GM23338 (cell line): ENCODE measurements around the gene QRICH2. TPM values are rescaled to one million over a fixed set of nuclear protein-coding genes. Genes with fewer than 3 reads are reported as not detected.

Source experiments
- ATAC-seq: fragments of 200-7000 bp; cut with Tn5 transposase; 3 replicates; pipeline ENCODE4 v1.9.1; 2020
- DNase-seq: peaks from one replicate; pipeline ENCODE4 v3.0.0-alpha.2; 2015; ENCODE audit warnings: low spot score
- H2AFZ ChIP-seq: fragments of 200-600 bp; sonication (generic); 2 replicates; pipeline ENCODE4 v1.8.0; 2016; ENCODE audit warnings: antibody characterized with exemption, mild to moderate bottlenecking, moderate library complexity
- H3F3A ChIP-seq: fragments of 200-600 bp; sonication (generic); replicated peaks from 2 replicates; pipeline ENCODE4 v1.8.0; 2017; ENCODE audit warnings: antibody characterized with exemption, mixed run types, low read depth
- H3K27ac ChIP-seq: fragments of 200-600 bp; sonication (generic); 2 replicates; pipeline ENCODE4 v1.6.1; 2016; ENCODE audit warnings: low read depth
- H3K27me3 ChIP-seq: fragments of 200-600 bp; sonication (generic); 2 replicates; pipeline ENCODE4 v1.8.0; 2016; ENCODE audit warnings: mild to moderate bottlenecking, mixed run types, moderate library complexity; ENCODE audit not compliant: insufficient read depth
- H3K36me3 ChIP-seq: fragments of 200-600 bp; sonication (generic); 2 replicates; pipeline ENCODE4 v1.8.0; 2016; ENCODE audit warnings: mild to moderate bottlenecking; ENCODE audit not compliant: insufficient read depth
- H3K4me1 ChIP-seq: fragments of 200-600 bp; sonication (generic); 2 replicates; pipeline ENCODE4 v1.8.0; 2016; ENCODE audit warnings: mild to moderate bottlenecking, moderate library complexity; ENCODE audit not compliant: insufficient read depth
- H3K4me2 ChIP-seq: fragments of 200-600 bp; sonication (generic); 2 replicates; pipeline ENCODE4 v1.7.1; 2017; ENCODE audit warnings: mixed run types
- H3K4me3 ChIP-seq: fragments of 200-600 bp; sonication (generic); 2 replicates; pipeline ENCODE4 v1.6.1; 2016; ENCODE audit warnings: mixed run types
- H3K79me2 ChIP-seq: fragments of 200-600 bp; sonication (generic); replicated peaks from 2 replicates; pipeline ENCODE4 v1.8.0; 2017; ENCODE audit warnings: mild to moderate bottlenecking; ENCODE audit not compliant: insufficient read depth
- H3K9me2 ChIP-seq: fragments of 200-600 bp; sonication (generic); 2 replicates; pipeline ENCODE4 v1.8.0; 2017; ENCODE audit not compliant: insufficient read depth
- H4K20me1 ChIP-seq: fragments of 200-600 bp; sonication (generic); replicated peaks from 2 replicates; pipeline ENCODE4 v1.8.0; 2017; ENCODE audit warnings: mild to moderate bottlenecking; ENCODE audit not compliant: insufficient read depth
- H3K27ac Mint-ChIP-seq: 2 replicates; pipeline ENCODE4 v1.8.0; 2020; ENCODE audit warnings: inconsistent platforms, mild to moderate bottlenecking, moderate library complexity, mixed read lengths
- H3K27me3 Mint-ChIP-seq: 3 replicates; pipeline ENCODE4 v1.8.0; 2022; ENCODE audit warnings: low read depth, mild to moderate bottlenecking, moderate library complexity, mixed read lengths, inconsistent platforms; ENCODE audit not compliant: insufficient read depth, poor library complexity
- H3K36me3 Mint-ChIP-seq: 3 replicates; pipeline ENCODE4 v1.8.0; 2021; ENCODE audit warnings: low read depth, mild to moderate bottlenecking, inconsistent platforms, moderate library complexity, mixed read lengths
- H3K4me1 Mint-ChIP-seq: 3 replicates; pipeline ENCODE4 v1.8.0; 2020; ENCODE audit warnings: mild to moderate bottlenecking, inconsistent platforms, mixed read lengths
- H3K4me3 Mint-ChIP-seq: 3 replicates; pipeline ENCODE4 v1.8.0; 2021; ENCODE audit warnings: moderate library complexity, mild to moderate bottlenecking, inconsistent platforms, mixed read lengths
- H3K9me3 Mint-ChIP-seq: 3 replicates; pipeline ENCODE4 v1.8.0; 2020; ENCODE audit warnings: moderate library complexity, mild to moderate bottlenecking, inconsistent platforms, mixed read lengths
- CREB1 ChIP-seq: fragments of 250-450 bp; sonication (Bioruptor Pico); IDR thresholded peaks from 2 replicates; pipeline ENCODE4 v1.5.0; 2020; ENCODE audit warnings: low read depth, mild to moderate bottlenecking, moderate library complexity
- EZH2phosphoT487 ChIP-seq: fragments of 200-600 bp; sonication (generic); IDR thresholded peaks from one replicate; pipeline ENCODE4 v1.8.1; 2018; ENCODE audit warnings: antibody characterized with exemption; ENCODE audit not compliant: unreplicated experiment
- NANOG ChIP-seq: IDR thresholded peaks from 2 replicates; pipeline ENCODE4 v1.6.1; 2016; ENCODE audit warnings: antibody characterized with exemption, borderline replicate concordance
- POLR2AphosphoS5 ChIP-seq: IDR thresholded peaks from 2 replicates; pipeline ENCODE4 v1.6.1; 2016; ENCODE audit warnings: antibody characterized with exemption, low read depth
- REST ChIP-seq: IDR thresholded peaks from one replicate; pipeline ENCODE4 v1.6.1; 2018; ENCODE audit warnings: antibody characterized with exemption; ENCODE audit not compliant: unreplicated experiment
- ZNF331 ChIP-seq: fragments of 250-450 bp; sonication (Bioruptor Pico); IDR thresholded peaks from 2 replicates; pipeline ENCODE4 v1.5.0; 2020; ENCODE audit warnings: low read depth, mild to moderate bottlenecking, moderate library complexity
- ZNF462 ChIP-seq: fragments of 250-450 bp; sonication (Bioruptor Pico); IDR thresholded peaks from 2 replicates; pipeline ENCODE4 v1.5.0; 2020; ENCODE audit warnings: mild to moderate bottlenecking, moderate library complexity
- polyA plus RNA-seq: library from polyadenylated mRNA; unstranded; fragments of >200 nt; fragmentation: Nextera tagmentation; extraction: Ambion mirVana; gene quantifications from 2 replicates; pipeline ENCODE4 v1.2.1, GENCODE V29; 2016
- total RNA-seq: library from RNA; depleted of rRNA; stranded (reverse); fragments of >200 nt; shearing (Covaris generic); gene quantifications from 2 replicates; pipeline ENCODE4 v1.2.3, GENCODE V29; 2014

The QRICH2 gene
- total and polyA plus RNA-seq, 2 experiments from 2014 or later = 2.2 to 3.7 TPM

- peaks cover 9% of the 10 kb centered on the region for H3K36me3 ChIP-seq
- no peak overlapping the region for H3K27ac Mint-ChIP-seq
Measured at GRCh38 chr17:76343106-76343505, 35.0 kb upstream of the QRICH2 start.

More at GRCh38 chr17:76343106-76343505, 35.0 kb upstream of the QRICH2 start:
- Mint-ChIP-seq H3K27me3 (no peaks in the 10 kb centered on the region), H3K4me1 (no peaks in the 10 kb centered on the region), H3K4me3 (no peak overlapping the region), H3K9me3 (no peaks in the 10 kb centered on the region; the same call in 2 of the 3 replicates), H3K36me3 (peaks cover 50% of the 10 kb centered on the region)
- ATAC-seq = no peak
- peaks cover 2% of the 10 kb centered on the region; the same call in 1 of the 2 replicates for H4K20me1 ChIP-seq
- no peaks in the 10 kb centered on the region for H3F3A ChIP-seq
- H3K4me2 ChIP-seq = no peak overlapping the region
- TF ChIP-seq EZH2phosphoT487 = no peak
- no peak for TF ChIP-seq POLR2AphosphoS5
- no peak for TF ChIP-seq ZNF331 (CRISPR knock-in tag)
- TF ChIP-seq REST = no peak
- TF ChIP-seq NANOG = no peak
- TF ChIP-seq ZNF462 (CRISPR knock-in tag) = no peak
- no peak for TF ChIP-seq CREB1 (CRISPR knock-in tag)
- no peak overlapping the region for H3K27ac ChIP-seq
- DNase-seq = no peak
- peaks cover 10% of the 10 kb centered on the region; the same call in 1 of the 2 replicates for H3K79me2 ChIP-seq
- no peaks in the 10 kb centered on the region for H3K27me3 ChIP-seq
- H2AFZ ChIP-seq = no peak overlapping the region
- no peak overlapping the region for H3K4me3 ChIP-seq
- H3K9me2 ChIP-seq = no peaks in the 10 kb centered on the region
- no peaks in the 10 kb centered on the region for H3K4me1 ChIP-seq
